NCI-H82 (cell line): ENCODE data around the gene KRT73.

Source experiments
- DNase-seq: peaks from one replicate; lab custom pipeline; 2025; lab: John Stamatoyannopoulos, UW

KRT73 gene

GRCh38 chr12:52617403-52617785 is 965 bp downstream of the KRT73 start:
- no peak for DNase-seq

DNA sequence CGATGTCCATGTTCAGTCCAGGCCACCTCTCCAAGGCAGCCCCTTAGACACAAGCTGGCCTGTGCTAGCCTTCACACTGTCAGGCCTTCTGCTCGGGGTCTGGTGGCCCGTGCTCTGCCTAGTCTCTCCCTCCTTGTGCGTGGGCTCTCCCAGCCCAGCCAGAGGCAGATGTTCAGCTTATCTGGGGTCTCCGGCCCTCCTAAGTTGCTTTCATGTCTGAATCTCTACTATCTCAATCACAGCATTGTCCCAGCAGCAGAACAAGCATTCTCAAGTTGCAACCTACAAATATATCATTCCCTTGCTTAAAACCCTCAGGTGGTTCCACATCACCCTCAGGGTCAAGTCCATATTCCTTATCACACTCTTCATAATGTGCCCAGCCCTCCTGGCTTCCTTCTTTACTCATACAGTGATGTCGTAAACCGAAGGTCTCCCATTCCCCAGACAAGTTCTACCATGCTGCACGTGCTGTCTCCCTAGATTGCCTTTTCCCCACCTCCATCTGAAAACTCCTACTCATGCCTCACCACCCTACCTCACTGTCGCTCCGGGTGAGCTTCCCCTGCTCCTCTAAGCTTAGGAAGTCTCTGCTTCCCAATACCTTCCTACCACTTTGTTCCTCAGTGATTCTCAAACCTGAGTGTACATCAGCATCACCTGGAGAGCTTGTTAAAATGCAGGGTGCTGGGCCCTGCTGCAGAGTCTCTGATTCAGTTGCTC is 1.5 kb downstream of the KRT73 start:
- no peak for DNase-seq

GRCh38 chr12:52615912-52616311 is 2.4 kb downstream of the KRT73 start:
- DNase-seq = no peak

GRCh38 chr12:52615208-52615868 is 3.0 kb downstream of the KRT73 start:
- DNase-seq = no peak

DNA sequence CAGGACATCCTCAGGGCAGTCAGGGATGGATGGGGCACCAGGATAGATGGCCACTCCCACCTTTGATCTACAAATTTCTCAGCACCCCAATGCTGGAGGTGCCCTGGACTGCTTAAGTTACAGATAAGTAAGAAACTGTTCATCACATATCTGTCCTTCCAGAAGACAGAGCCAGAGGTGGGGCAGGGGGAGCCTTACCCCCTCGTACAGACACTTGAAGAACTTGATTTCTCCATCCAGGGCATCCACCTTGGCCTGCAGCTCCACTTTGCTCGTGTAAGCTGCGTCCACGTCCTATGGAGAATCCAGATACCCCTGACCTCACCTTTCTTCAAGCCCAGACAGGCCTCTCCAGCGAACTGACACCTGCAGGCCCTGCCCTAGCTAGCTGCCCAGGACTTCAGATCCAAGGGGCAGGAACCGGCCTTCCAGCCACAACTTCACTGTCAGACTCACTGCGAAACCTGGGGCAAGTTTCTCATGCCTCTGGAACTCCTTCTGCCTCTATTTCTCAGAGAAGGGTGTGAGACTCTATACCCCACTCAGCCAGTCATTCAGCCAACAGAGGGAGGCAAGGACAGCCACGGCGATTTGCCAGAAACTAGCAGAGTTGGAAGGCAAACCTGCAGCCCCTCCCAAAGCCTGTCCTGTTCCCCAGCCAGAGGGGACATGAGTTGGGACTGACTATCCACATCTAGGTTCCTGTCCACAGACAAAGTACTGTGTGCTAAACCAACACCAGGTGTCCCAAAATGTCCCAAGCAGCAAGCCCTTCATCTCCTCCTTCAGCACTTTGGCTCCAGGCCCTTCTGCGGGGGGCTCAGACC is 3.8 kb downstream of the KRT73 start:
- no peak for DNase-seq

DNA sequence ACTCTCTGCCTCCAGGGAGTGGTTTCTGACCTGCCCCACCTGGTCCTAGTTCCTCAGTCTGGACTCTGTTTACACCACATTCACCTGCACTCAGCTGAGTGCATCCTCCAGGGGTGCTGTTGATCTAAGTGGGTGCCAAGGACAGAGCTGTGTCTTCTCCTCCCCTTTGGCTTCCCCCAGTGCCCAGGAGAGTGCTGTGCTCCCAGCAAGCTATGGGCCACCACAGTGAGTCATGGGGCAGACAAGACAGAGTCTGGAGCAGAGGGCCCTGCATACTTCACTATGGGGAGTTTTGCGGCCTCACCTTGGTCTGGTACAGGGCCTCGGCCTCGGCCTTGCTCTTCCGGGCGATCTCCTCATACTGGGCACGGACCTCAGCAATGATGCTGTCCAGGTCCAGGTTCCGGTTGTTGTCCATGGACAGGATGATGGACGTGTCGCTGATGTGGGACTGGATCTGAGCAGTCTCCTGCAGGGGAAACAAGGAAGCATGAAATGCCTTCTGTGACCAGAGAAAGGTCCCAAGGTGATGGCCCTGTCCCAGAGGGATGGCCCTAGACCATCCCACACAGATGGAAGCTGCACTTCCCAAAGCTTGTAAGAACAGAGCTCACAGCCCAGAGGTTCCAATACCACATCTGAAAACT is 4.9 kb downstream of the KRT73 start:
- no peak for DNase-seq

DNA sequence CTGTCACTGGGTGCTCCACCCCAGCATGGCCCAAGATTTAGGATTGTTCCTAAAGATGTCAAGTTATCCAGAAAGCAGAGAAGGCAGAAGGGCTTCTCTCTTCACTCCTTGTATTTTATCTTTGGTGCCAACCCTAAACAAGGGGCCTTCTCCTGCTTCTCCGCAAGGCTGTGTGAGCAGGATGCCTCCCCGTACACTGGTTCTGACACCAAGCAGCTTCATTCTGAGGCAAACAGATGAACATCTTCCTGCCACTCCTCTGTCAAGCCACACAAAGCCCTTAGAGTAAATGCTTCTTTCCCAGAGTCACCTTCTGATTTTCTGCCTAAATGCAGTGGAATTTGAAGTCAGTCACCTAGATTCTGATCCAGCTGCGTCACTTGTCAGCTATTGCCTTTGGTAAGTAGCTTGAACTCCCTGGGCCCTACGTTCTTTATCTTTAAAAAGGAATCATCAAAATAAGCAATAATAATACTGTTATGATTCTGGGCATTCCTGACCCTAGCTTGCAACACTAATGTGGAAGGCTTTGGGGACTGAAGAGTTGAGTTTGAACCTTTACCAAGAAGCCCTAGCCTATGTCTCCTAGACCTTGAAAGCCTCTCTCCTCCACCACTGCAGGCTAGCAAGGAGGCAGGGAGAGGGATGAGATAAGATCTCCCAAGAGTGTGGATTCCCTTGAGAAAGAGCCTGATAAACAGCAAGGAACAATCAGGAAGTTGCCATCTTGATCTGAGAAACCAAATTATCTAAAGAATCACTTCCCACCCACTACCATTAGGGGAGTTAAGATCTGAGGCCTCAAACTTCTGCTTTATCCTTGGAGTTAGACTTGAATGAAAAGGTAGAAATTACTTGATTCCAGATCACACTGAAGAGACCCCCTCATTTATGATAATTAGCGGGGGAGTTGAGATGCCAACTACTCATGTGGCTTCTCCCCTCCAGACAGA is 5.7 kb downstream of the KRT73 start:
- no peak for DNase-seq

DNA sequence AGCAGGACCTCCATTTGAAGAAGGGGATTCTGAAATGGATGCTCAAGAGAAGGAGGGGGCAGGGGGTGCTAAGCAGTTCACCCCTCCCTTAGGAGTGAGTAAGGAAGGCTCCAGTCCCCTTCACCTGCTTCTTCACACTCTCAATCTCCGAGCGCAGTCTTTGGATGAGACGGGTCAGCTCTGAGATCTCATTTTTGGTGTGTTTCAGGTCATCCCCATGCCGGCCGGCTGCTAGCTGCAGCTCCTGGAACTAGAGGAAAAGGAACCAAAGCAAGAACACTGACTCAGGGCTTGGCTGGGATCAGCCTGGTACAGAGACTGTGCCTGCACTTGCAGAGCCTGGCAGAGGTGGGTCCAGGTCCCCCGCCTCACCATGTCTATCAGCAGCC is 7.3 kb downstream of the KRT73 start:
- no peak for DNase-seq

- DNase-seq = no peak
Measured at GRCh38 chr12:52608826-52609630, 9.3 kb downstream of the KRT73 start.

DNA sequence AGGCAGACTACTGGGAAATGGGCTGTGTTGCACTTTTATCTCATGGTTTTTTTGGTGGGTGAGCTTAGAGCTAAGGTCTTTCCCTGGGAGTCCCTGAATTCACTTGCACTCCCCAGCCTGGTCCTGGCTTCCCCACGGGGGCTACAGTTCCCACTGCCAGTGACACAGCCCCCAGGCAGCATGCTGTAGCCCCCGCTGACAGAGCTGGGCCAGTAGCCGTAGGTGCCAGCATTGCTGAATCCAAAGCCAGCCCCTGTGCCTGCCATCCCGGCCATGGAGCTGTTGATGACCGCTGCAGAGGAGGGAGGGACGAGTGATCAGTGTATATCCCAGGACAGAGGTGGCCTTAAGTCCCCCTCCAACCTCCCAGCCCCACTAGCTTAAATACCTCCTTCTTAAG is 10.2 kb downstream of the KRT73 start:
- DNase-seq = no peak

DNA sequence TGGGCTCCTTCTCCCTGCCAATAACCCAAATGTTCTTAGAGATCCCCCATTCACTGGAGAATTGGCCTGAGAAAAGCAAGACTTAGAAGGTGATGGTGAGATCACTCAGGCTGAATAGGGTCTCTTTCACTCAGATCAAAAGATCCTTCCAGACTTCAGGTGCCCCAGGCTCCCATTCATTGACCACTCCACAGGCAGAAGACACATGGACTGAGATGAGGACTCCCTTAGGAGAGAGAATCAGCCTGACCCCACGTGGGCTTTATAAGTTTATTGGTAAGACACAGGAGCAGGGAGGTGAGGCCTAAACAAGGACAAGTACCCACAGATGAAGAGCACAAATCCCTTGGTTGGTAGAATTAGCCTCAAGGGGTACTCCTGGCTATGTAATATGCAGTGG is 11.0 kb downstream of the KRT73 start:
- no peak for DNase-seq

- DNase-seq = no peak
Measured at GRCh38 chr12:52606581-52607218, 11.7 kb downstream of the KRT73 start.

DNA sequence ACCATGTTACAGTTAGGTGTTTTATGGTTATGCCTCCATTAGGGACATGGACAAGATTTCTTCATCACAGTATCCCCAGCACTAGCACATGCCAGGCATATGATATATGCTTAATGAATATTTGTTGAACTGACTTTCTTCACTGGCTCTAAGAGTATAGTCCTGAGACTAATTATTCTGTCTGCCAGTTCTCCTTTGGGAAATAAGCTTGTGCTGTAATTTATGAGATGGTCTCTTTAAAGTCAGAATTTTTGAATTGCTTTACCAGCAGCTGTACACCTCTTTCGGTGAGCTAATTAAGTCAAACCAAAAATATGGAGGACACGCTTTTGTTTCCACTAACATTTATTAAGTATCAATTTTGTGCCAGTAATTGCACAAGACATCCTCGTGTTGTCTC is 12.3 kb downstream of the KRT73 start:
- no peak for DNase-seq

DNA sequence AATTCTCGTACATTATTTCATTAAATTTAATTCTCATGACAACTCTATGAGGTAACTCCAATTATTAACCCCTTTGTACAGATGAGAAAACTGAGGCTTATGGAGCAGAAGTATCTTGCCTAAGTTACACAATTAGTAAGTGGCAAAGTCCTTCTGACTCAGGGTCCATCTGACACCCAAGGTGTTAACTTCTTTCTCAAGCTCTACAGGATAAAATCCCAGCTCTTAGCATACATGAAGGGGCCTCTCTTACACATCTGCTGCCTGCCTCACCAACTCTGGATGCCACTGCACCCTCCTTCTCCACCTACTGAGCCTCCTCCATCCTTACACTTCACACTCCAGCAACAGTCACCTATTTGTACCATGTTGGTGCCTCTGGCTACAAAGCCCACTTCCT is 12.8 kb downstream of the KRT73 start:
- no peak for DNase-seq

DNA sequence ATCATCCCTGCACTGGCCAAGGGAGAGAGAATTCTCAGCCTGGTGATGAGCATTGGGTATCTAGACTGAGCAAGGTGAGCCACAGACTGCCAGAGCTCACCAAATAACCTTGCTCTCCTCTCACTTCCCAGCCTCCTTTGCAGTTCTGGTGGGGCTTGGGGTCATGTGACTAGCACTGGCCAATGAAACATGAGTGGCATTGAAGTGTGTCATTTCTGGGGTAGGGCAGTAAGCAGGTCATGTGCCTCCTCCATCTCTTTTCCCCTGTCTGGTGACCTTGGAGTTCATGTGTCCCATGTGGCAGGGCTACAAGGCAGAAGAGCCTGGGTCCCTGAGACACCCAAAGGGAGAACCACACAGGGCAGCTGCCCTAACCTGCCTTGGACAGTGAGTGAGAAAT is 13.5 kb downstream of the KRT73 start:
- no peak for DNase-seq

- no peak for DNase-seq
Measured at GRCh38 chr12:52603314-52603713, 15.0 kb downstream of the KRT73 start.

GRCh38 chr12:52602552-52602951 is 15.8 kb downstream of the KRT73 start:
- no peak for DNase-seq

DNA sequence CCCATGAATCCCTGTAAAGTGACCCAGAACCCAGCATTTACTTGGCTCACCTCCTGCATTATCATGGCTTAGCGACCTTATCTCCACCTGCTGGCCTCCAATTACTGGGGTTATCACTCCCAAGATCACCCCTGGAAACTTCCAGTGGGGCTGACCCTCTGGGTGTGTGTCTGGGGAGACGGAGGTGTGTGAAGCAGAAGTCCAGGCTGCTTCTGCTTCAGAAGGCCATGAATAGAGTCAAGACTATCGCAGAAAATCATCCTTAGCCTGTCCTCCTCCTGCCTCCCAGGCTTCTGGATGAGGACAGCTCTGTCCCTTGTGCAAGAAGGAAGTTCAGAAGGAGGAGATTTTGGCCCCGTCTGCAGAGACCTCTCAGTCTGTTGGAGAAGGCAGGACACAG is 16.7 kb downstream of the KRT73 start:
- DNase-seq = no peak

GRCh38 chr12:52600941-52601481 is 17.3 kb downstream of the KRT73 start, which contains the start of gene KRT72:
Gene KRT72 (minus strand): TSS chr12:52601463. CDS start chr12:52601452, 11 bp downstream.
- no peak for DNase-seq

- no peak for DNase-seq
Measured at GRCh38 chr12:52600475-52600874, 17.9 kb downstream of the KRT73 start.
